Midbrain (tissue), 1 donor: Measurements from ENCODE around the gene KCNIP3.
"Not testable (repeated sequence)": the region's sequence is repeated elsewhere in the genome, so short reads cannot be mapped to it uniquely, and the experiment has no call there.

Experiments used
- DNase-seq: peaks from one replicate; lab custom pipeline; 2025; lab: John Stamatoyannopoulos, UW

KCNIP3 gene

GRCh38 chr2:95296880-95297487 is at the start of gene KCNIP3:
TSS of gene KCNIP3 (plus strand) at chr2:95297347. CDS start at chr2:95297439, 92 bp downstream.
- DNase-seq, result peak; percentile 63

GRCh38 chr2:95258271-95258670 is 38.9 kb upstream of the KCNIP3 start:
- no peak for DNase-seq

GRCh38 chr2:95260028-95261023 is 36.8 kb upstream of the KCNIP3 start:
- DNase-seq, result no peak

- no peak for DNase-seq
Measured at GRCh38 chr2:95261602-95262001, 35.5 kb upstream of the KCNIP3 start.

GRCh38 chr2:95262896-95263542 is 34.1 kb upstream of the KCNIP3 start:
- no peak for DNase-seq

- DNase-seq, result peak; percentile 27
Measured at GRCh38 chr2:95264624-95265023, 32.5 kb upstream of the KCNIP3 start.

GRCh38 chr2:95265182-95265581 is 32.0 kb upstream of the KCNIP3 start:
- no peak for DNase-seq

- no peak for DNase-seq
Measured at GRCh38 chr2:95266781-95267430, 30.2 kb upstream of the KCNIP3 start.

GRCh38 chr2:95267458-95268210 is 29.5 kb upstream of the KCNIP3 start:
- no peak for DNase-seq

- no peak for DNase-seq
Measured at GRCh38 chr2:95268211-95269035, 28.7 kb upstream of the KCNIP3 start.

GRCh38 chr2:95269036-95269680 is 28.0 kb upstream of the KCNIP3 start:
- DNase-seq, result no peak

- not testable (repeated sequence) for DNase-seq
Measured at GRCh38 chr2:95269745-95270144, 27.4 kb upstream of the KCNIP3 start.

GRCh38 chr2:95270541-95271081 is 26.5 kb upstream of the KCNIP3 start:
- no peak for DNase-seq

GRCh38 chr2:95271381-95271971 is 25.7 kb upstream of the KCNIP3 start:
- no peak for DNase-seq

- DNase-seq, result no peak
Measured at GRCh38 chr2:95272299-95272751, 24.8 kb upstream of the KCNIP3 start.

GRCh38 chr2:95272781-95273180 is 24.4 kb upstream of the KCNIP3 start:
- no peak for DNase-seq

GRCh38 chr2:95273566-95274290 is 23.4 kb upstream of the KCNIP3 start:
- DNase-seq, result no peak
